ENCODE measurements around the gene TP63.

Gene TP63

GRCh38 chr3:189907803-189908202 is 276.6 kb downstream of the TP63 start:
- DNase-seq (ENCODE audit: low read depth) = no peak
- H3K4me3 ChIP-seq (ENCODE audit: low read depth, low read length) = no peak overlapping the region
- TF ChIP-seq CTCF (IDR thresholded peaks at IDR 0.05; ENCODE audit: low read depth, low read length, missing control alignments) = no peak

- DNase-seq (ENCODE audit: low read depth) = no peak
- TF ChIP-seq CTCF (IDR thresholded peaks at IDR 0.05; ENCODE audit: low read depth, low read length, missing control alignments) = no peak
- no peak overlapping the region for H3K4me3 ChIP-seq (ENCODE audit: low read depth, low read length)
Measured at GRCh38 chr3:189908646-189909045, 277.5 kb downstream of the TP63 start.

GRCh38 chr3:189909139-189909538 is 277.9 kb downstream of the TP63 start:
- no peak for DNase-seq (ENCODE audit: low read depth)
- no peak for TF ChIP-seq CTCF (IDR thresholded peaks at IDR 0.05; ENCODE audit: low read depth, low read length, missing control alignments)
- H3K4me3 ChIP-seq (ENCODE audit: low read depth, low read length) = no peak overlapping the region

GRCh38 chr3:189909573-189909972 is 278.4 kb downstream of the TP63 start:
- DNase-seq (ENCODE audit: low read depth) = no peak

GRCh38 chr3:189911001-189911400 is 279.8 kb downstream of the TP63 start:
- H3K4me3 ChIP-seq (ENCODE audit: low read depth, low read length) = no peak overlapping the region
- no peak for DNase-seq (ENCODE audit: low read depth)
- no peak for TF ChIP-seq CTCF (IDR thresholded peaks at IDR 0.05; ENCODE audit: low read depth, low read length, missing control alignments)

More at GRCh38 chr3:189909573-189909972, 278.4 kb downstream of the TP63 start:
- no peak overlapping the region for H3K4me3 ChIP-seq (ENCODE audit: low read depth, low read length)
- no peak for TF ChIP-seq CTCF (IDR thresholded peaks at IDR 0.05; ENCODE audit: low read depth, low read length, missing control alignments)

GRCh38 chr3:189914799-189915198 is 283.6 kb downstream of the TP63 start:
- TF ChIP-seq CTCF (IDR thresholded peaks at IDR 0.05; ENCODE audit: low read depth, low read length, missing control alignments) = no peak
- no peak for DNase-seq (ENCODE audit: low read depth)
- no peak overlapping the region for H3K4me3 ChIP-seq (ENCODE audit: low read depth, low read length)

GRCh38 chr3:189921770-189922169 is 290.6 kb downstream of the TP63 start:
- no peak for TF ChIP-seq CTCF (IDR thresholded peaks at IDR 0.05; ENCODE audit: low read depth, low read length, missing control alignments)
- DNase-seq (ENCODE audit: low read depth) = no peak
- no peak overlapping the region for H3K4me3 ChIP-seq (ENCODE audit: low read depth, low read length)

Measured in GM12864 (cell line).